ENCODE results near the gene SCN2B.

DNA sequence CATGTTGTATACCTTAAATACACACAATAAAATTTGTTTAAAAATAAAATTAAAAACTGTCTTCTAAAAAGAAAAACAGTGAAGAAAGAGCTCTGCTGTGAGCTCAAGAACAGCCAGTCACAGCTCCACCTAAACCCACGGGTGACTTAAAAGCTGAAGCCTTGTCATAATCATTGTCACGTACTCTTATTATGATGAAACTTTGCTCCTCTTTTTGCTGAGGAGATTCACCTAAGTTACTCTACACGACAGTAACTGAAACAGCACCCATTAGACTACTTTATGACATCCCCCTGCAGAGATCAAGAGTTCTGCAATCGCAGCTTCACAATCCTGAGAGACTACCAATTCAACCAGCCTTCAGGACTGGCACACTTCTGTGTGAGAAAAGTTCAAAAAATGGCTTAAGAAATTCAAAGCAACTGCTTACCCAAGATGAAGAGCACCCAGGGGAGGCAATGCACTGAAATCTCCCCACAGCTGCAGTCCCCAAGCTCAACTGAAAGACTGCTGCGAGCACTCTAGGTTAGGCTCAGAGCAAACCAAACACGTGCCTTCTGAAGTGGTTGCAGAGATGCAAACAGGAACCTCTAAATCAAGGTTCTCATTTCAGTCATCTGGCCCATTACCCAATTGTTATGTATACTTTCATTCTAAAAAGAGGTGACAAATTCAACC, 48.2 kb upstream of the SCN2B start, which contains the start of gene JAML:
- TF ChIP-seq, protein P1, sequence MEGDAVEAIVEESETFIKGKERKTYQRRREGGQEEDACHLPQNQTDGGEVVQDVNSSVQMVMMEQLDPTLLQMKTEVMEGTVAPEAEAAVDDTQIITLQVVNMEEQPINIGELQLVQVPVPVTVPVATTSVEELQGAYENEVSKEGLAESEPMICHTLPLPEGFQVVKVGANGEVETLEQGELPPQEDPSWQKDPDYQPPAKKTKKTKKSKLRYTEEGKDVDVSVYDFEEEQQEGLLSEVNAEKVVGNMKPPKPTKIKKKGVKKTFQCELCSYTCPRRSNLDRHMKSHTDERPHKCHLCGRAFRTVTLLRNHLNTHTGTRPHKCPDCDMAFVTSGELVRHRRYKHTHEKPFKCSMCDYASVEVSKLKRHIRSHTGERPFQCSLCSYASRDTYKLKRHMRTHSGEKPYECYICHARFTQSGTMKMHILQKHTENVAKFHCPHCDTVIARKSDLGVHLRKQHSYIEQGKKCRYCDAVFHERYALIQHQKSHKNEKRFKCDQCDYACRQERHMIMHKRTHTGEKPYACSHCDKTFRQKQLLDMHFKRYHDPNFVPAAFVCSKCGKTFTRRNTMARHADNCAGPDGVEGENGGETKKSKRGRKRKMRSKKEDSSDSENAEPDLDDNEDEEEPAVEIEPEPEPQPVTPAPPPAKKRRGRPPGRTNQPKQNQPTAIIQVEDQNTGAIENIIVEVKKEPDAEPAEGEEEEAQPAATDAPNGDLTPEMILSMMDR (conservative IDR thresholded peaks at IDR 0.05; ENCODE audit: low read length): no peak
- TF ChIP-seq EZH2phosphoT487 (IDR thresholded peaks at IDR 0.05; ENCODE audit: borderline replicate concordance): no peak

All from Loucy (cell line).